ENCODE measurements around the gene SLC22A23.

SLC22A23 gene

GRCh38 chr6:3316818-3317217, 140.0 kb downstream of the SLC22A23 start:
- Histone ChIP-seq H3K9me3 (ENCODE audit: insufficient read depth, low read length, severe bottlenecking) (no peaks in the 10 kb centered on the region), H3K79me2 (ENCODE audit: insufficient read depth, low read length) (no peaks in the 10 kb centered on the region), H3K36me3 (ENCODE audit: insufficient read depth, low read length) (no peaks in the 10 kb centered on the region), H3K4me2 (ENCODE audit: insufficient read depth, low read length) (no peak overlapping the region), H3K4me3 (ENCODE audit: low read depth in 1 of 2, low read length in 2 of 2) (no peak overlapping the region), H3K4me1 (ENCODE audit: insufficient read depth, low read length) (peaks cover 12% of the 10 kb centered on the region), H3K9ac (ENCODE audit: low read depth, low read length) (no peak overlapping the region), H3K27me3 (ENCODE audit: insufficient read depth, low read length, poor library complexity) (peaks cover 41% of the 10 kb centered on the region), H4K20me1 (ENCODE audit: insufficient read depth, low read length) (peaks cover 15% of the 10 kb centered on the region; the same call in 1 of the 2 replicates), H3K27ac (ENCODE audit: low read length) (no peak overlapping the region), H2AFZ (ENCODE audit: low read depth, low read length) (no peak overlapping the region)
- ATAC-seq (ENCODE audit: insufficient read depth, low read depth) (no peak), DNase-seq (no peak)
- no peak for TF ChIP-seq EZH2 (IDR thresholded peaks at IDR 0.05; ENCODE audit: borderline replicate concordance, low read depth, low read length, severe bottlenecking)
- TF ChIP-seq, protein P1, sequence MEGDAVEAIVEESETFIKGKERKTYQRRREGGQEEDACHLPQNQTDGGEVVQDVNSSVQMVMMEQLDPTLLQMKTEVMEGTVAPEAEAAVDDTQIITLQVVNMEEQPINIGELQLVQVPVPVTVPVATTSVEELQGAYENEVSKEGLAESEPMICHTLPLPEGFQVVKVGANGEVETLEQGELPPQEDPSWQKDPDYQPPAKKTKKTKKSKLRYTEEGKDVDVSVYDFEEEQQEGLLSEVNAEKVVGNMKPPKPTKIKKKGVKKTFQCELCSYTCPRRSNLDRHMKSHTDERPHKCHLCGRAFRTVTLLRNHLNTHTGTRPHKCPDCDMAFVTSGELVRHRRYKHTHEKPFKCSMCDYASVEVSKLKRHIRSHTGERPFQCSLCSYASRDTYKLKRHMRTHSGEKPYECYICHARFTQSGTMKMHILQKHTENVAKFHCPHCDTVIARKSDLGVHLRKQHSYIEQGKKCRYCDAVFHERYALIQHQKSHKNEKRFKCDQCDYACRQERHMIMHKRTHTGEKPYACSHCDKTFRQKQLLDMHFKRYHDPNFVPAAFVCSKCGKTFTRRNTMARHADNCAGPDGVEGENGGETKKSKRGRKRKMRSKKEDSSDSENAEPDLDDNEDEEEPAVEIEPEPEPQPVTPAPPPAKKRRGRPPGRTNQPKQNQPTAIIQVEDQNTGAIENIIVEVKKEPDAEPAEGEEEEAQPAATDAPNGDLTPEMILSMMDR (IDR thresholded peaks at IDR 0.05; ENCODE audit: borderline replicate concordance, extremely low read depth, low read length, poor library complexity, severe bottlenecking): no peak

DNA sequence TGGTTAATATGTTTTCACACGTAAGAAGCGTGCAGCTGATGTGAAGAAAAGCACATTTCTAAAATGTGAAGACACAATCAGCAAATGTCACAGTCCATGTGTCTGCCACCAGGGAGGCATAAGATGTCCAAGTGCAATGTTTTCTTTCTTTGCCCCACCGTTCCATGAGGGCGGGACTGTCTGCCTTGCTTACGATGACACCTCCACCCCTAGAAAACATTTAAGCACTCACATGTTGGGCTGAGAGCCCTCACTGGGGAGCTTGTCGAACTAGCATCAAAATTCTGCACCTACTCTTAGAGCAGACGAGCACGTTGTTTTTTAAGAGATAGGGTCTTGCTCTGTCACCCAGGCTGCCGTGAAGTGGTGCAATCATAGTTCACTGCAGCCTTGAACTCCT, 140.5 kb downstream of the SLC22A23 start:
- TF ChIP-seq, protein P1 (IDR thresholded peaks at IDR 0.05; ENCODE audit: borderline replicate concordance, extremely low read depth, low read length, poor library complexity, severe bottlenecking): no peak
- no peak for TF ChIP-seq EZH2 (IDR thresholded peaks at IDR 0.05; ENCODE audit: borderline replicate concordance, low read depth, low read length, severe bottlenecking)
- peaks cover 15% of the 10 kb centered on the region; the same call in 1 of the 2 replicates for H4K20me1 ChIP-seq (ENCODE audit: insufficient read depth, low read length)
- H3K27ac ChIP-seq (ENCODE audit: low read length): no peak overlapping the region
- H3K9me3 ChIP-seq (ENCODE audit: insufficient read depth, low read length, severe bottlenecking): no peaks in the 10 kb centered on the region
- H3K4me3 ChIP-seq (ENCODE audit: low read depth in 1 of 2, low read length in 2 of 2): no peak overlapping the region
- H2AFZ ChIP-seq (ENCODE audit: low read depth, low read length): no peak overlapping the region
- no peak overlapping the region for H3K4me2 ChIP-seq (ENCODE audit: insufficient read depth, low read length)
- H3K4me1 ChIP-seq (ENCODE audit: insufficient read depth, low read length): peaks cover 12% of the 10 kb centered on the region
- DNase-seq (no peak), ATAC-seq (ENCODE audit: insufficient read depth, low read depth) (no peak)
- no peak overlapping the region for H3K9ac ChIP-seq (ENCODE audit: low read depth, low read length)
- peaks cover 40% of the 10 kb centered on the region for H3K27me3 ChIP-seq (ENCODE audit: insufficient read depth, low read length, poor library complexity)
- H3K36me3 ChIP-seq (ENCODE audit: insufficient read depth, low read length): no peaks in the 10 kb centered on the region
- H3K79me2 ChIP-seq (ENCODE audit: insufficient read depth, low read length): no peaks in the 10 kb centered on the region

GRCh38 chr6:3315841-3316240, 141.0 kb downstream of the SLC22A23 start:
- ATAC-seq (ENCODE audit: insufficient read depth, low read depth) (no peak), DNase-seq (no peak)
- Histone ChIP-seq H4K20me1 (ENCODE audit: insufficient read depth, low read length) (peaks cover 15% of the 10 kb centered on the region; the same call in 1 of the 2 replicates), H3K4me2 (ENCODE audit: insufficient read depth, low read length) (no peak overlapping the region), H3K9me3 (ENCODE audit: insufficient read depth, low read length, severe bottlenecking) (no peaks in the 10 kb centered on the region), H3K79me2 (ENCODE audit: insufficient read depth, low read length) (no peaks in the 10 kb centered on the region), H3K4me3 (ENCODE audit: low read depth in 1 of 2, low read length in 2 of 2) (no peak overlapping the region), H3K27me3 (ENCODE audit: insufficient read depth, low read length, poor library complexity) (peaks cover 38% of the 10 kb centered on the region), H3K36me3 (ENCODE audit: insufficient read depth, low read length) (no peaks in the 10 kb centered on the region), H3K4me1 (ENCODE audit: insufficient read depth, low read length) (peaks cover 12% of the 10 kb centered on the region), H3K27ac (ENCODE audit: low read length) (no peak overlapping the region), H3K9ac (ENCODE audit: low read depth, low read length) (no peak overlapping the region), H2AFZ (ENCODE audit: low read depth, low read length) (no peak overlapping the region)
- TF ChIP-seq, protein P1 (IDR thresholded peaks at IDR 0.05; ENCODE audit: borderline replicate concordance, extremely low read depth, low read length, poor library complexity, severe bottlenecking): no peak
- no peak for TF ChIP-seq EZH2 (IDR thresholded peaks at IDR 0.05; ENCODE audit: borderline replicate concordance, low read depth, low read length, severe bottlenecking)

All from DND-41 (cell line).